Brain pericyte (primary cell): Measurements from ENCODE around the gene PLEKHG4.

Source experiments
- DNase-seq: peaks from one replicate; pipeline ENCODE4 v3.0.0-alpha.2; 2012; ENCODE audit warnings: low read depth, low spot score

PLEKHG4 gene

DNA sequence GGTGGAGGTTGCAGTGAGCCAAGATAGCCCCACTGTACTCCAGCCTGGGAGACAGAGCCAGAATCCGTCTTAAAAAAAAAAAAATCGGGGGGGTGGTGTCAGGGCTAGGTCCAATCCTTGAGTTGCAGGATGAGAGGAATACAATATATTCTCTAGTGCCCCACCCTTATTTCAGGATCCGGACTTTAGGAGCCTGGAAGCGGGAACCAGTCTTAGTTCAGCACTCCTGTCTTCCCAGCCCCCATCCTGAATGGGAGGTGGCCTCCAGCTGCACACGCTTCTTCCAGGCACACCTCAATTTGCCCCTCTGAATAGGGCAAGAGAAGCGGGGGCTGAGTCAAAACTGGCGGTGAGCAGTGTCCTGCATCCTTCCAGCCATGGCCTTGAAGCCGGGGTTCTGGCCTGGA, 33.7 kb upstream of the PLEKHG4 start:
- no peak for DNase-seq

DNA sequence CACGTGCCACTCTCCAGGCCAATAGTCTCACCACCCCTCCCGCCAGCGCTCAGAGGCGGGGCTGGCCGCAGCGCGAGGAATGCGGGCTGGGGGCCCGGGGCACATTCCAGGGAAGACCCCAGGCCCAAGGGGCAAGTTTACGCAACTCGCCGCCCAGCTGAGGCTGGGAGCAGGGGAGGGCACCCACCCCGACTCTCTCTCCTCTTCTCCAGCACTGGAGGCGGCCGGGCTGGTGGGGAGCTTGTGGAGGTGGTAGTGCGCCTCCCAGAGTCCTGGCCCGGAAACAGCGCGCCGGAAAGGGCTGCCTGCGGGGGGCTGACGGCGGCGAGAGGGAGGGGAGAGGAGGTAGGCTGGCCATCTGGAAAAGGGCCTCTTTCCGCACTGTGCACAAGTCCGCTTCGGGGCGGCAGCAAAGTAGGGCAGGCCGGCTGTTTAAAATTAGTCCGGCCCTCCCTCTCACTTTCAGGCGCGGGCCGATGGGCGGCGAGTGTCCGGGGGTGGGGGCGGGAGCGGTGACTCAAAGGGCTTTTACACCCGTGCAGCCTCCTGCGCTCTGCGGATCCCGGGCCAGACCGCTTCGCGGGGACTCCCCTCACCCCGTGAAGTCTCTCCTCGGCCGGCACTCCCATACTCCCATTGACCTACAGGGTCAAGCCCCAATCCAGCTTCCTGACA, 33.1 kb upstream of the PLEKHG4 start:
- DNase-seq: peak; percentile 67

DNA sequence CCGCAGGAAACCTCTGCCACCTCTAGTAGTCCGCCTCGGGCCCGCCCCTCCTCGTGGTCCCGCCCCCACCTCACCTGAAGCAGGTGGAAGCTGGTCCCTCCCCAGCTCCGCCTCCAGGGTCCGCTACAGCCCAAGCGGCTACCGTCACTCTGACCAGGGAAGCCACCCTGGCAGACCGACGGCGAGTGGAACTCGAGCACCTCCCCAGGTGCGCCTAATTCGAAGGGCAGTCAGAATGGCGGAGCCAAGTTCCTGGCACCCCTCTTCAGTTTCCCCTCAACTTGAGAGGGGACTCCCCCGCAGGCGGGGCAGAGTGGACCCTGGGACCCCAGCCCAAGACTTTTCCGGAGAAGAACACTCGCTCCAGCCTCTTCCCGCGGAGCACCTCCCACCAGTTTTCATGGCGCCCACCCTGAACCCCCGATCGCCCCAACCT, 32.6 kb upstream of the PLEKHG4 start:
- no peak for DNase-seq

DNA sequence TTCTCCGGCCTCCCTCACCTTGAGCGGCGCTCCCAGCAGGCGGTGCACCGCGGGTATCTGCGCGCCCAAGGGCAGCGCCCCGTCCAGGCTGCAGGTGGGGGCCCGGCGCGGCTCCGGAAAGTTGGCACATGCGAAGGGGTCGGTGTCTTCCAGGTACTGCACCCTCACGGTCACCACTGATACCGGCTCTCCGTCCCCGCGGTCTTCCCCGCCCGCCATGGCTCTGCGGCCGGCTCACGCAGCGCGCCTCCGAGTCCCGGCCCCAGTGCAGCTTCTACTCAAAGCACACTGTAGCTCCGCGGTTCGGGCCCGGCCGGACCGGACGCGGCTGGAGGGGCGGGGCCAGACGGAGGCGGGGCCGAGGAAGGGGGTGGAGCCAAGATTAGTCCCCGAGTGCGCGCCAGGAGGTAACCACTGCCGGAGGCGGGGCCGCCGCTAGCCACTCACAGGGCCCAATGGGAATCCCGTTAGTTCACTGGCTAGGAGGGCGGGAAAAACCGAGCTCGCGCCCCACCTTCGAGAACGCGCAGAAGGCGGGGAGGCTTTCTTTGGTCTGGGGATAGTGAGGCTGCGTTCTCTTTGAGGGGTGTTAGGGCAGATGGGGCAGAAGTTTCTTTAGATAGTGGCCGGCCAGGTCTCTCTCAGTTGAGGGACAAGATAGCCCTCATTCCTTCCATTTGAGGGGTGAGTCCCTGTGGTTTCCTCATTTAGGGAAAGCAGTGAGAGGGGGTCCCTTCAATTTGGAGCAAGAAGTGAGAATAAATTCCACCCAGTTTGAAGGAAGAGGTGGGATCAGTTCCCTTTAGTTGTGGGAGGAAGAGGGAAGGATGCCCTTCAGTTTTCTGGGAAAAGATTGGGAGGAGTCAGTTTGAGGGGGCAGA, 31.9 kb upstream of the PLEKHG4 start, which contains the start of gene FHOD1:
FHOD1 (minus strand) TSS at position 290 of the 881 bp plus-strand sequence; CDS start at position 219, 71 bp downstream.
- peak; percentile 68 for DNase-seq

DNA sequence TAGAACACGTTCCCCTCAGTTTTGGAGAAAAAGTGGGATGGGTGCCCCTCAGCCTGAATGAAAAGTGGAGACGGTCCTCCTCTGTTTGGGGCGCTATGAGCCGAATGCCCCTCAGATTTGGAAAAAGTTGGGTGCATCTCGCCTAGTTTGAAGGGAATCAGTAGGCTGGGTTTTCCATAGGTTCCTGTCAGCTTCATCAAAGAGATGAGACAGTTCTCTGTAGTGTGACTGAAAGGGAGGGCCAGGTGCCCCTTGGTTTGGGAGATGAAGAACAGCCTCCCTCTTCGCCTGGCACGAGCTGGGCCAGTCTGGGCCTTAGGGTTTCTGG, 31.3 kb upstream of the PLEKHG4 start:
- DNase-seq: no peak

DNA sequence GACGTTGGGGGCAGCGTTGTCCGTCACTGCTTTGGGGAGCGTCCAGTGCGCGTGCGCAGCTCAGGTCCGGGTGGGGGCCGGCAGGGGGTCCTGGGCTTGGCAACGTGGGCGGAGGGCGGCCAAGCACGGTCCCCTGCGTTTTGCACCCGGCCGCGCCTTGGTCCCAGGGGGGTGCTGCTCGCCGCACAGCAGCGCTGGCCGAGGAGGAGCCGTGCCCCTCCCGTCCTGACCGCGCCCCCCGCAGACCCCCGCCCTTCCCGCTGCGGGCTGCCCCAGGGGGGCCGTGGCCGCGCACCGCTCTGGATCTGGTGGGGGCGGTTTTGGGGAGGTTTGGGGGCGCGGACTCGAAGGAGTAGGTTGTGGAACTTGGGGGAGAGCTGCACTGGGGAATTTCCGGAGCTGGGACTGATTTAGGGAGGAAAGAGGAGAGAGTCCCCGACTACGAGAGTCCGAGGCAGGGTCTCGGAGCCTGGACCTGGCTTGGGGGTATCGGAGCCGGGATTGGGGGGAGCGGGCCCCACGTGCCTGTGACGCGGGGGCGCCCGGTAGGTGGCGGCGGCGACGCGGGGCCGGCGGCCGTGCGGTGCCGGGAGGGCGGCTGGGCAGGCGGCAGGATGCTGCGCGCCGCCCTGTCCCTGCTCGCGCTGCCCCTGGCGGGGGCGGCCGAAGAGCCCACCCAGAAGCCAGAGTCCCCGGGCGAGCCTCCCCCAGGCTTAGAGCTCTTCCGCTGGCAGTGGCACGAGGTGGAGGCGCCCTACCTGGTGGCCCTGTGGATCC, 30.7 kb upstream of the PLEKHG4 start, which contains the start of gene SLC9A5:
SLC9A5 (plus strand) TSS at position 579 of the 777 bp plus-strand sequence; CDS start at position 615, 36 bp downstream.
- no peak for DNase-seq

DNA sequence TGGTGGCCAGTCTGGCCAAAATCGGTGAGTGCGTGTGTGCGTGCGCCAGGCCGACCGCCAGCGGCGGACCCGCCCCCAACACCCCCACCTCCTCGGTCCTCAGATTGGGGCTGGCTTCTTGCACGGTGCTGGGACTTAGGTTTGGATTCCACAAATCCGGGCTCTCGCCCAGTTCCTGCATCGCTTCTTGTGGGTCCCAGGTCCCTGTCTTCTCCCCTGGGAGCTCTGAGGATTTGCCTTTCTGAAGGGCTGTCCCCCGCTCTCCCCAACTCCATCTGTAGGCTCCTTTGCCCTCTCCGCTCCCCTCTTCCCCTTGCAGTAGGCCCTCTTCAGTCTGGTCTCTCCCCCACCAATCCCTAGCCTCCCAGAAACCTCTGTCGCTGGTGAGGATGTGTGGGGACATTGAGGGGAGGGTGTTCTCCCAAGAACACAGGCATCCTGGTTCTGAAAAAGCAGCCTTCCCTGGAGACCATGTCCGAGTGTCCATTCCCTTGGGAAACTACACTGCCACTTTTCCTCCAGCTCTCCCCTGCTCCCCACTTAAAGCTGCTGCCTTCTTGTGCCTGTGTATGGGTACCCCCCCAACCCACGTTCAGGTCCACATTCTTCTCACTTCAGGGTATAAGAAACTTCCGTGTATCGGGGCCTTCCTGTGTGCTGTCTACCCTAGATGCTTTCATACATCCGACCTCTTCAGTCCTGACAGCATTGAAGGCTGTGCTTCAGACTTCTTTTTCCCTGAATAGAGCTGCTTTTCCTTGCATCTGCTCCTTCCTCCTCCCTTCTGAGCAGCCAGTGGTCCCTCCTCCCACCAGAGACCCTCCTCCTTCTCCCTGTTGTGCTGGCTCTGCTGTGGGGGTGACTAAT, 29.9 kb upstream of the PLEKHG4 start:
- DNase-seq: no peak

DNA sequence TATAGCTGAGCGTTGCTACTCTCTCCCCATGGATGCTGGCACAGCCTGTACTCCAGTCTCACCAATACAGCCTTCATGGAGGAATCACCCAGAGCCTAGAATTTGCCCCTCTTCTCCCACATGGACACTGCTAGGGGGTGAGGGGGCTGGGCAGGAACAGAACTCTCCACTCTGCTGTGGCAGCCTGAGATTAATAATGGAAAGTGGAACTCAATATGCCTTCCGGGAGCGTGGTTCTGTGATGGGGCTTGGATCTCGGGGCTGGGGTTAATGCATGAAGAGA, 29.3 kb upstream of the PLEKHG4 start:
- no peak for DNase-seq

DNA sequence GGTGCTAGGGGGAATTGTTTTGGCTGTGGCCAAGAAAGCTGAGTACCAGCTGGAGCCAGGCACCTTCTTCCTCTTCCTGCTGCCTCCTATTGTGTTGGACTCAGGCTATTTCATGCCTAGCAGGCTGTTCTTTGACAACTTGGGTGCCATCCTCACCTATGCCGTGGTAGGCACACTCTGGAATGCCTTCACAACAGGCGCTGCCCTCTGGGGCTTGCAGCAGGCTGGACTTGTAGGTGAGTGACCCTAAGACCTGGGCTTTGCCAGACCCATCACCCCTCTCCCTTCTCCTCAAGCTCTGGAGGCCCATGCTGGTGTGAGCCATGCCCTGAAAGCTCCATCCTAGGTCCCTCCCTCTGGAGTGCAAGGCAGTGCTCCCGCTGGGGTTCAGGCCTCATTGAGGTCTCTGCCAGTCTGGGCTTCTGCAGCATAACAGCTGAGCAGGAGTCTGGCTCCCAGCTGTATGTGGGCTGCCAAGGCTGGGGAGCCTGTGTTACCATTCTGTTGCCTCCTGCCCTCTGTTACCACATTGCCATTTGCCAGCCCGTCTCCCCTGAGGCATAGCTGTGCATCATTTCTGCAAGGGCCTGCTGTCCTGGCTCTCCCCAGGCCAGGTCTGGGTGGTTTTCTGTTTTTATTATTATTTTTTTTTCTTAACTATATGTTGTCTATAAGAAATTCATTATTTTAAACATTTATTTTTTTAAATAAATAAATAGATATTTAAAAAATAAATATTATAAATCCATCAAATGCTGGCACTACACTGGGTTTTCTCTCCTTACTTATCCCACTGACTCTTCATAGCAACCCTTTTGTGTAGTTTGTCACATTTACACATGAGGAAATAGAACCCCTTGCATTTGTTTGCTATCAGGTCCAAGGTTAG, 26.5 kb upstream of the PLEKHG4 start:
- DNase-seq: no peak

DNA sequence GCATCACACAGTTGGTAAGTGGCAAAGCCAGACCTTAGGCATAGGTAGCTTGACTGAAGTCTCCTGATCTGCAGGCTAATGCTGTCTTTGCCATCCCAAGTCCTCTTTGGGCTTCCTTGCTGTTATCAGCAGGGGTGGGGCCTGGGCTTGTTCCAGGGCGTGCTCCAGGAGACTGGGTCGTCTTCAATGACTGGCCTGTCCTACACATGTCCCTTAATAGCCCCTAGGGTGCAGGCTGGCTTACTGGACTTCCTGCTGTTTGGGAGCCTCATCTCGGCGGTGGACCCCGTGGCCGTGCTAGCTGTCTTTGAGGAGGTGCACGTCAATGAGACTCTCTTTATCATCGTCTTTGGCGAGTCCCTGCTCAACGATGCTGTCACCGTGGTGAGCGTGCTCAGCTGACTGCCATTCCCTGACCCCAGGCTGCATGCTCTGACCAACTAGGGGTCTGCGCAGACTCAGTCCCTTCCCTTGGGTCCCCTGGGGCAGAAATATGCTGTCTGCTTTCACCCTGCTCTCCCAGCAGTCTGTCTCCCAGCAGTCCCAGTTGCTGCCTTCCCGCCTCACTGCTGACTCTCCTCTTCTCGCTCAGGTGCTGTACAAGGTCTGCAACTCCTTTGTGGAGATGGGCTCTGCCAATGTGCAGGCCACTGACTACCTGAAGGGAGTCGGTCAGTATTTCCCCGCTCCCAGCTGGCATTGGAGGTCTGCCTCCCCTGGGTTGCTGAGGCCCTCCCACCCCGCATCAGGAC, 24.4 kb upstream of the PLEKHG4 start:
- no peak for DNase-seq

DNA sequence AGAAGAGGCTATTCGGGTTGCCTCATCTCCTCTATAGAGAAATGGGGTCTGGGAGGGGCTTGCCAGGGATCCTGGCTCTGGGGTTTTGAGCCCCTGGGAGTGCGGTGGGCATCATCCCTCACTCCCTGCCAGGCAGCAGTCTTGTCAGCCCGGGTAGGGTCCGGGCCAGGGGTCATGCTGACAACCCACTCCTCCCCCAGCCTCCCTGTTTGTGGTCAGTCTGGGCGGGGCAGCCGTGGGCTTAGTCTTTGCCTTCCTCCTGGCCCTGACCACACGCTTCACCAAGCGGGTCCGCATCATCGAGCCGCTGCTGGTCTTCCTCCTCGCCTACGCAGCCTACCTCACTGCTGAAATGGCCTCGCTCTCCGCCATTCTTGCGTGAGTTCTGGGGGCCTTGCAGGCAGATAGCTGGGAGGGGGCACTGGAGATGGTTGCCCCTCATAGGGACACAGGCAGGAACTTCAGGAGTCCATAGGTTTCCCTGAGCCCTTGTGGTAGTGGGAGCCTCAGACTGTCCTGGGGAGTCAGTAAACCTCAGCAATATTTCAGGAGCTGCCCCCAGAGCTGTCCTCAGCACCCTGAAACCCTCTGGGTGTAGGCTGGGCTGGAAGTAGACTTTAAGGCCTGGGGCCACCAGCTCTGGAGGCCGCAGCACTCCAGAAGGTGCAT, 23.6 kb upstream of the PLEKHG4 start:
- no peak for DNase-seq

DNA sequence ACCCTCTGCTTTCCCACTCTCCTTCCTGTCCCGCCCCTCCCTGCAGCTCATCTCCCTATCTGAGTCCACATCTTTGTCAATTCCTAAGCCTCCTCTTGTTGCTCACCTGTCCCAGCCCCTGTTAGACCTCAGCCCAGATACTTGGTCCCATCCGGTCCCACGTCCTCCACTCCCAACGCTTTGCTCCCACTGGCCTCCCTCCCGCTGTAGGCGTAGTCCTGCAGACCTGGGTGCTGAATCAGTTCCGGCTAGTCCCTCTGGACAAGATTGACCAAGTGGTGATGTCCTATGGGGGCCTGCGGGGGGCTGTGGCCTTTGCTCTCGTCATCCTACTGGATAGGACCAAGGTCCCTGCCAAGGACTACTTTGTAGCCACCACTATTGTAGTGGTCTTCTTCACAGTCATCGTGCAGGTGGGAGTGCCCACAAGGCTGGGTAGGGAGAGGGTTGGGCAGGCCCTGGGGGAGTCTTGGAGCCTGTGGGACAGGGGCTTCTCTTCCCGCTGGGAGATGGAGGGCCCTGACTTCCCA, 22.6 kb upstream of the PLEKHG4 start:
- no peak for DNase-seq

DNA sequence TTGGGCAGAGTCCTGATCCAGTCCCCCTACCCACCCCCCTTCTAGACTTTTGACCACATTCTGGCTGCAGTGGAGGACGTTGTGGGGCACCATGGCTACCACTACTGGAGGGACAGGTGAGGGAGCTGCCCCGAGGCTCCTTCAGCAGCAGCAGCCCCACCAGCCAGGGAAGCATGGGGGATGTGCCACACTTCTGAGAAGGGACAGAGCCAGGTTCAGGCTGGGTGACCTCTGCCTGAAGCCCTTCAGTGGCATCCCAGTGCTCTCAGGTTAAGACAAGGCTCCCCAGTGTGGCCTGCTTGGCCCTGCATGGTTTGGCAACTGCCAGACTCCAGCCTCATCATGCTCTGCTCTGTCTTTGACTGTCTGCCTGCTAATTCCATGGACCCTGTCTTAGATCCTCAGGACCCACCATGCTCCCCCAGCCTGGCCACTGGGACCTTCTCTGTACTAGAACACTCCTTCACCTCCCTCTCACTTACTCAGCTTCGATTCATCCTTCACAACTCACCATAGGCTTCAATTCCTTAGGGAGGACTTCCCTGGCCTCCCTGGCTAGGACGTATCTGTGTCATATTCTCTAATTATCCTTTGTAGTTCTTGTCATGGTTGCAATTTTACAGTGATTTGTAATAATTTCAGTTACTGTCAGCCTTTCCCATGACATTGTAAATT, 21.7 kb upstream of the PLEKHG4 start:
- no peak for DNase-seq

DNA sequence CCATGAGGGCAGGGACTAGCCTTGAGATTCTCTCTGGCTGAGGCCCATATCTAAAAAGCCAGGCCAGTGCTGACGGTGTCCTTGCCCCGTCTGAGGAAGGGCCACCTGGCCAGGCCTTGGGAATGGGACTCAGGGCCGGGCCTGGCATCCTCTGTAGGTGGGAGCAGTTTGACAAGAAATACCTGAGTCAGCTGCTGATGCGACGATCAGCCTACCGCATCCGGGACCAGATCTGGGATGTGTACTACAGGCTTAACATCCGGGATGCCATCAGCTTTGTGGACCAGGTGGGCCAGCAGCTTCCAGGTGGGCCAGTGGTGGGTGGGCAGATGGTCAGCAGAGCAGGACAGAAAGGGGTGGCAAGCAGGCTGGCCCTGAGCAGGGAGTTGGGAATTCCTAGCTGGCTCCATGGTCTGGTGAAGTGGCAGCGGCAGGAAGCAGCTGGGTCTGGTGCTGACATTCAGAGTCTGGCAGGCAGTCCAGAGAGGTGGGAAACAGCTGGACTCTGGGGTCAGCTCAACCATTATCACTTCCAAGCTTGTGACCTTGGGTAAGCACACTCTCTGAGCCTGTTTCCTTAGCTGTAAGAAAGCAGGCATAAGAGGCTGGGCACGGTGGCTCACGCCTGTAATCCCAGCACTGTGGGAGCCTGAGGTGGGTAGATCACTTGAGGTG, 21.0 kb upstream of the PLEKHG4 start:
- no peak for DNase-seq

DNA sequence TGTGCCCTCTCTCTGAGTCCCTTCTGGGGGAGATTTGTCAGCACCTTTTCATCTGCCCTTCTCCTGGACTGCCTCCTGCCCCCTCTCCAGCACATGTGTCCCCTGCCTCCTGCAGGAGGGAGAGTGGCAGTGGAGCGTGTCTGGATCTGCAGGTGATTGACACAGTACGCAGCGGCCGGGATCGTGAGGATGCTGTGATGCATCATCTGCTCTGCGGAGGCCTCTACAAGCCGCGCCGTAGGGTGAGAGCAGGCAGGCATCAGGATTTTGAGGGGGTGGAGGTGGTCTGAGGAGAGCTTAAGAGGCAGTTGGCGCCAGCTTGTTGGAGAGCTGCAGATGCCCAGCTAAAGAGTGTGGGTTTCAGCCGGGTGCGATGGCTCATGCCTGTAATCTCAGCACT, 19.6 kb upstream of the PLEKHG4 start:
- DNase-seq: no peak

DNA sequence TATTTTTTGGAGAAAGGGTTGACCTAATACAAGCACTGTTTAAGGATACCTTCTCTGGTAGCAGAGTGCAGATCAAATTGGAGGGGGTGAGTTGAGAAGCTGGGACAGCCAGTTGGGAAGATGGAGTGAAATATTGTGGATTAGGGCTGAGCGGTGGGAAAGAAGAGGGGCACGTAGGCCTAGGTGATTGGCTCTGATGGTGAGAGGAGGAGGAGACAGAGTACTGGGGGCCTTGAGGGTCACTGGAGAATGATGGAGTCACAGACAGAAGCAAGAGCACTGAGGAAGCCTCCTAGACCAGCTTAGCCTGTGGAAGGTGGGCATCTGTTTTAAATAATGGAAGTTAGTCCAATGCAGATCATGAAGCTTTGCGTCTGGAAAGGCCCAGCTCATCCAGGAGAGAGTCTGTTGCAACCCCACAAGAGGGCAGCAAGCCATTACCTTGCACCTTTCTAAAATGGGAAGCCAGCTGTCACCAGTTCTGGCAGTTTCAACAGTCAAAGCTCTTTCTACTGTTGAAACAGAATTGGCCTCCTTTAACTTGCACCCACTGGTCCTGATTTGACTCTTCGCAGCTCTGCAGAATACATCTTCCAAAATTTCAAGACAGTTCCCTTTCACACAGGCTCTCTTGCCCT, 18.8 kb upstream of the PLEKHG4 start:
- no peak for DNase-seq

DNA sequence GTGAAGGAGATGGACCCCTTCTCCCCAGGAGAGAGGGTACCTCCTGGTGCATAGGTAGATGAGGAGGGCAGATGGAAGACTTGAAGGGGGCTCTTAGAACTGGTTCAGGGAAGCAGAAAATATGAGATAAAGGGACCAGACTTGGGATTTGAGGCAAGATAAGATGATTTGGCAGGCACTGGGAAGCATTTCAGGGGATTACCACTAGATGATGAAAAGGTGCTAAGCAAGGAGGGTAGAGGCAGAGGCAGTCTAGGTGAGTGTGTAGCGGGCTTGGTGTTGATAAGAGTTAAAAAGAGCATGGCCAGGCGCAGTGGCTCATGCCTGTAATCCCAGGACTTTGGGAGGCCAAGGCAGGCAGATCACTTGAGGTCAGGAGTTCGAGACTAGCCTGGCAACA, 16.1 kb upstream of the PLEKHG4 start:
- no peak for DNase-seq
